Hematopoietic multipotent progenitor cell (in vitro differentiated cells): ENCODE measurements around the gene AUP1. TPM values are rescaled to one million over a fixed set of nuclear protein-coding genes. Genes with fewer than 3 reads are reported as not detected.

Source experiments
- DNase-seq, 3 donors: peaks; one replicate each; pipeline ENCODE4 v3.0.0-alpha.2; 2011 to 2015; ENCODE audit warnings: low read depth in 2 of 3, low spot score in 2 of 3
- total RNA-seq: library from RNA; depleted of rRNA; stranded (reverse); fragments of >200 nt; gene quantifications from one replicate; pipeline ENCODE4 v1.2.3, GENCODE V29; 2012

AUP1 gene
- total RNA-seq, 1 donor, result 121 TPM

DNA sequence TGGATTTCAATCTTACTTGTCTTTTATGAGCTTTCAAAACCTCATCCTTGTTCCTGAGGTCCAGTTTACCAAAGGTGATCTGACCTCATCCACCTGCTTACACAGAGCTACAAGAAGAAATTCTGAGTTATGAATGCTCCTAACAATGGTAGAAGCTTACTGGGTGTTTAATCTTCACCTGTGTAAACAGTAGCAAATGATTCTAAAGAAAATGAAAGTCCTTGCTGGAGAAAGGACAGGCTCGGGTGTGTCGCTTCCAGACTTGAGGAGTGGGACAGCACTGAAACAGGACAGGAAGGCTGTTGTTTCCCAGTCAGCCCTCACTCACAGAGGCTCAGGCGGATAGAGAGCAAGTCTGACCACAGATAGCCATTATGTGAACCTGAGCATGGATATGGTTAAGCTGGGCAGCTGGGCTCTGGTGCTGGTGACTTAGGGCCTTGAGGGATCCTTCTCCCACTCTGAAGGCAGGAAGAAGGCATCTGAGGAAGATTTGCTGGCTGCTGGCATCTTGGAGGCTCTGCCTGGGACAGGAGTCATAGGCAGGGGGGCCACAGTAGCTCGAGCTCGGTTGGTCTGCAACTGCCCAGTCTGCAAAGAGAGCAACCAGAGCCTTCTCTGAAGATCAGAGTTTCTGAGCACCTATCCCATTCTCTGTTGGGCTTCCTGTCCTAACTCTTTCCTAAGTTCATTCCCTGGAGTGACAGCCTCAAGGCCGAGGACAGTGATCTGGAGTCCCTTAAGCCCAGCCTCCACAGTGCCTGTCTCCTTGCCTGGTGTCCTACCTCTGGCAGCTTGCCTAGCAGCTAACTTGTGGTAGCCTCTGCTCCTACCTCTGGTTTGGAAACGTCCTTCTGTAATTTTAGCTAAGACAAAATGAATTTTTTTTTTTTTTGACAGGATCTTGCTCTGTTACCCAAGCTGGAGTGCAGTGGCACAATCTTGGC lies 29.1 kb upstream of the AUP1 start:
- no peak for DNase-seq

GRCh38 chr2:74556831-74557370 lies 27.4 kb upstream of the AUP1 start:
- DNase-seq, result no peak

GRCh38 chr2:74556159-74556558 lies 26.7 kb upstream of the AUP1 start:
- no peak for DNase-seq

DNA sequence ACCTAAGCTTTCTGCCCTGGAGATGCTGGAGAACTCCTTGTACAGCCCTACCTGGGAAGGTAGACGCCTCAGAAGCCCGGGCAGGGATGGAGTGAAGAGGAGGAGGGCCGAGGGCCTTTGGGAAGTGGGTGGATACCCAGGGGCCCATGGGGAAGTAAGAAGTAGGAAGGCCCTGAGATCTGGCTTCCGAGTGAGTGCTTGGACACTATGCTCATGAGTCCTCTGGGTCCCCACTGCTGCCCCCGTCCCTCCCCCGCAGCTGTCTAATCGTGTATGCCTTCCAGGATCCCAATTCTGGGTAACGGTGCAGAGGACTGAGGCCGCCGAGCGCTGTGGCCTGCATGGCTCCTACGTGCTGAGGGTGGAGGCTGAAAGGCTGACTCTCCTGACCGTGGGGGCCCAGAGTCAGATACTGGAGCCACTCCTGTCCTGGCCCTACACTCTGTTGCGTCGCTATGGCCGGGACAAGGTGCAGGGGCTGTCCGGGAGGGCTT lies 26.2 kb upstream of the AUP1 start:
- DNase-seq, result no peak

- peak in 1 of 3 donors; percentile 51 for DNase-seq
These were observed 25.5 kb upstream of the AUP1 start for GRCh38 chr2:74554820-74555531.

GRCh38 chr2:74553892-74554819 lies 24.6 kb upstream of the AUP1 start, which contains the start of the genes DOK1 and LOXL3:
DOK1 (plus strand) TSS chr2:74554720; CDS start chr2:74554755, 35 bp downstream.
LOXL3 (minus strand) TSS chr2:74553942; CDS start chr2:74552634, 1,308 bp downstream.
- peak; percentile 79 to 86 (median 85) for DNase-seq

DNA sequence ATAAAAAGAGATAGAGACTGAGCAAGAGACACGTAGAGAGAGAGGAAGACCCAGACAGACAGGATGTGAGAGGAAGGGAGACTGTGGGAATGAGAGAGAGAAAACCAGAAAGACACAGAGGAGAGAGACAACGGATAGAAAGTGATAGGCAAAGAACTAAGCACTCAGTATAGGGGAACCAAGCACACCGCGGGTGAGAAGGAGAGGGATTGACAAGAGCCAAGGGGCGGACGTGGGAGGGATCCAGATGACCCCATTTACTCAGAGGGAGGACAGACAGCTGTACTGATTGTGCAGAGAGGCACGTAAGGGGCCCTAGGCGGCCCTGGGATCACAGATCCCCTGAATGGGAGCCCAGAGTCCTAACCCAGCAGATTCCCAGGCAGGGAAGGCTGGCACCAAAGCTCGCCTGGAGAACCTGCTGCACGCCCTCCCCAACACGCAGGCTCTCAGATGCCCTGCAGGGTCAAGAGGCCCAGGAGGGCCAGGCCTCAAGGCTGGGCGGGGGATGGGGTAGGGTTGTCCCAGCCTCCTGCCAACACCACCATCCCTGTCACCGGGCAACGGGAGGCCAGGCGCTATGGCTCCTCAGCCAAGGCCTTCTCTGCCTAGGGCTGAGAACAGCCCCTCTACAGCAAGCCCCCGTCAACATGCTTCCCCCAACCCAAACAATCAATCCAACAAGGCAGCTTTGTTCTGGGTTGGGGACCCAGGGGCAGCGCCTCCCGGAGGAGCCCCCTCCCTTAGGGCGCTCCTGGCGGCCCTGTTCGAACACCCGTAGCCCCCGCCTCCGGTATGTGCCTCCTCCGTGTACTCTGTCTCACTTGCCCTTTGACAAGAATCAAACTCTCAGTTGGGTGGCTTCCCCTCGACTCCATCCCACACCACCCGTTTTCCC lies 23.7 kb upstream of the AUP1 start:
- no peak for DNase-seq

- DNase-seq, result no peak
These were observed 22.7 kb upstream of the AUP1 start for GRCh38 chr2:74551942-74552913.

GRCh38 chr2:74551530-74551929 lies 22.0 kb upstream of the AUP1 start:
- DNase-seq, result no peak

DNA sequence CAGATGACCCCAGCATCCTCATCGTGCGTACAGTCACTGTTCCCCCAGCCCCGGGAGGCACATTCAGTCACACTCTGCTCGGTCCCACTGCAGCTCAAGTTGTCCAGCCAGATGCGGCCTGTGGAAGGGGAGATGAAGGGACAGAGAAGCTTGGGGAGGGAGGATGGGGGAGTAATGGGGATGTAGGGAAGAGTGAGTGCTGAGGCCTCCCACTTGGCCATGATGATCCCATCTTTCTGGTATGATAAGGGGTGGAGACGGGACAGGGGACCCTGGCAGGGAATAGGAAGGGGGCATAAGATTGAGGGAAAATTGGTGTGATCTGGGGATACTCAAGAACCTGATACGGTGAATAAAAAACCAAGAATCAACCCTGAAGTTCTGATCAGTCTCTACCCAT lies 20.7 kb upstream of the AUP1 start:
- DNase-seq, result no peak

- no peak for DNase-seq
These were observed 19.7 kb upstream of the AUP1 start for GRCh38 chr2:74548900-74549826.

GRCh38 chr2:74548285-74548899 lies 18.9 kb upstream of the AUP1 start:
- DNase-seq, result no peak

DNA sequence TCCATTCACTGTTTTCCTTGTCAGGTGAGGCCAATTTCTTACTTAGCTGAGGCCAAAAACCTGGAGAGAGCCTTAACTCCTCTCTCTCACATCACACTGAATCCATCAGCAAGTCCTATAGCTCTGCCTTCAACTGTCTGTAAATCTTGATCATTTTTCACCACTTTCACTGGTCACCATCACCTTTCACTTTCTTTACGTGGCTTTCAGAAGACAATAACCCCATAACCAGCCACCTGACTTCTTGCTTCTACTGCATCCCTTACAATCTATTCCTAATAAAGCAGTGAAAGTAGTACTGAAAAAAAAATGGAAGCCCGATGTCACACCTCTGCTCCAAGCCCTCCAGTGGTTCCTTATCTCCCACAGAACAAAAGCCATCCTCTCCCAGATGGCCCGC lies 16.5 kb upstream of the AUP1 start:
- DNase-seq, result no peak

DNA sequence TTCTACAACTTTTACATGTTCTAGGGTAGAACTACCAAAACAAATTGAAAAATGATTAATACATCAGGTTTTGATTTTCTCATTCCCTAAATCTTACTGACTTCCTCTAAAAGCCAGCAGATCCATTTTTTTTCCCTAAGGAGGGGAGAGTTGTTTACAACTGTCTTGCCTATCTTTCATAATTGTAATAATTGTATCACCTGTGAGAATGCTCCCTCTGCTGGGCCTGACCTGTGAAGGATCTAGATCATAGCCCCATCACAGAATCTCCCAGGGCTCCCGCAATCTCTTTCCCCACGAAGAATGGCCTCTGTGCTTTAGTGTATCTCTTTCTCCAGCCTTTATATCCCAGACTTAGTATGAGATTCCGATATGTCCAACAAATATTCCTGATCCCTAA lies 15.1 kb upstream of the AUP1 start:
- no peak for DNase-seq

DNA sequence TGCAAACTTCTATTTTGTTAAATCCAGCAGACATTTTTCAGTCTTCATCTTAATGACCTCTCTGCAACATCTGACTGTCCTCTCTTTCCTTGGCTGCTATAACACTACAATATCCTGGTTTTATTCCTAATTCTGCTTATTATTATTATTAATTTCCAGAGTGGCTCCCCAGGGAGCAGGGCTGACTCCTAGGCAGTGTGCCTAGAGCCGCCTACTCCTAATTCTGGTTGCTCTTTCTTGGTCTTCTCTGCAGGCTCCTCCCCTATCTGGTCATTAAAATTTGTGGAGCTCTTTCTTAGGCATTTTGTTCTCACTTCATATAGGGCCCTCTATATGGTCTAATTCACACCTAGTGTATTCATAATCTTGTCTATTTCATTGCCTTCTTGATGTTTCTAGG lies 13.5 kb upstream of the AUP1 start:
- DNase-seq, result no peak

DNA sequence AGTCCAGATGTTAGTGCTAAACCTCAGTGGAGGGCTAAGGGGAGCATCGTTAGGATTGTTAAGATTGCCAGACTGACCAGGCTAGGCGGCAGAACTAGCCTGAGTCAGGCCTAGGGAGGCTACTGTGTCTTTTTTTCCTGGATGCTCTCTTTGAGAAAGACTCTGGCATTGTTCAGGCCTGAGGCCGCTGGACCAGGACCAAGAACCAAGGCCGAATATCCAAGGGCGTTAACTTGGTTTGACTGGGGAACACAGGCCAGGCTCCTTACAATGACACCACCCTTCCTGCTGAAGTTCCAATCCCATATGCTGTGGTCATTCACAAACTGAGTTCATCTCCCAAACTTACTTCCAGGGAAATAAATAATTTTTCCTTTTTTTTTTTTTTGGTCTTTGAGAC lies 10.8 kb upstream of the AUP1 start:
- DNase-seq, result no peak
